K562 (cell line): ENCODE data around the gene OR51B5. TPM values are rescaled to one million over a fixed set of nuclear protein-coding genes. Genes with fewer than 3 reads are reported as not detected.
A peak's percentile ranks its signal among the peaks of the same experiment; 100 is the strongest.

Source experiments
- ATAC-seq: fragments of 200-7000 bp; cut with Tn5 transposase; 3 replicates; pipeline ENCODE4 v1.9.1; 2020; ENCODE audit warnings: moderate library complexity
- BruUV-seq: library from RNA; stranded (reverse); fragments of 400-500 nt; replicated peaks from 2 replicates; lab custom pipeline; 2021; lab: Mats Ljungman, UMichigan
- CTCF ChIA-PET: fragments of 300-600 bp; formaldehyde crosslinking; extraction: SDS; loops from one replicate; lab custom pipeline; 2021; ENCODE audit warnings: low intra/inter-chr PET ratio; lab: Yijun Ruan, JAX
- POLR2A ChIA-PET: fragments of 300-600, 350-650 bp; sonication (Branson Sonifier 250); formaldehyde crosslinking; extraction: SDS; loops from one replicate; lab custom pipeline; 2021; ENCODE audit warnings: antibody characterized with exemption, inconsistent platforms; lab: Yijun Ruan, JAX
- DNase-seq, 4 experiments: peaks; one replicate each; pipeline versions ENCODE4 v3.0.0 to v3.0.0-alpha.2; 2011 to 2018; ENCODE audit warnings: low spot score in 3 of 4, mixed read lengths in 3 of 4; ENCODE audit errors: extremely low read depth in 1 of 4
- FAIRE-seq: peaks from 2 replicates; lab custom pipeline; 2011; peaks lifted over from hg19 to GRCh38; lab: Jason Lieb, UNC
- H2AFZ ChIP-seq: 2 replicates; pipeline ENCODE4 v1.6.0; 2011; ENCODE audit warnings: low read depth, low read length, control low read depth, inconsistent platforms
- H3K27ac ChIP-seq: fragments of 200-600 bp; 3 replicates; pipeline ENCODE4 v1.8.0; 2011; ENCODE audit warnings: low read depth, mild to moderate bottlenecking, control low read depth, inconsistent platforms, low read length, moderate library complexity, mixed read lengths; ENCODE audit errors: extremely low read depth
- H3K27me3 ChIP-seq, 2 experiments: fragments of 300-600 bp in 1 of 2; 2 replicates in 1 of 2; 3 replicates in 1 of 2; pipeline versions ENCODE4 v1.6.0 to v1.8.0; 2011; ENCODE audit warnings: inconsistent platforms in 2 of 2, low read length in 2 of 2, mild to moderate bottlenecking in 1 of 2, mixed read lengths in 1 of 2, moderate library complexity in 1 of 2; ENCODE audit not compliant: control insufficient read depth in 2 of 2, insufficient read depth in 2 of 2
- H3K36me3 ChIP-seq: fragments of 300-600 bp; 3 replicates; pipeline ENCODE4 v1.8.0; 2011; ENCODE audit warnings: mild to moderate bottlenecking, low read length, inconsistent platforms; ENCODE audit not compliant: control insufficient read depth, insufficient read depth
- H3K4me1 ChIP-seq, 2 experiments: fragments of 200-600 bp in 1 of 2; replicated peaks in 1 of 2; 2 replicates in 1 of 2; 3 replicates in 1 of 2; pipeline versions ENCODE4 v1.5.1 to v1.8.0; 2011; ENCODE audit warnings: inconsistent platforms in 2 of 2, low read length in 2 of 2, mild to moderate bottlenecking in 1 of 2, mixed read lengths in 1 of 2, moderate library complexity in 1 of 2; ENCODE audit not compliant: control insufficient read depth in 2 of 2, insufficient read depth in 2 of 2
- H3K4me2 ChIP-seq: 2 replicates; pipeline ENCODE4 v1.6.1; 2011; ENCODE audit warnings: low read length, control low read depth, inconsistent platforms, mixed read lengths; ENCODE audit not compliant: insufficient read depth
- H3K4me3 ChIP-seq: fragments of 200-600 bp; sonication (generic), shearing (Covaris generic); 2 replicates; pipeline ENCODE4 v1.5.1; 2016; ENCODE audit warnings: control low read depth, inconsistent platforms
- H3K79me2 ChIP-seq: fragments of 200-600 bp; 3 replicates; pipeline ENCODE4 v1.8.0; 2011; ENCODE audit warnings: low read length, inconsistent platforms; ENCODE audit not compliant: control insufficient read depth, insufficient read depth
- H3K9ac ChIP-seq, 2 experiments: 2 replicates each; pipeline versions ENCODE4 v1.6.0 to v1.6.1; 2011; ENCODE audit warnings: low read depth in 2 of 2, low read length in 2 of 2, control low read depth in 1 of 2, inconsistent platforms in 1 of 2, mild to moderate bottlenecking in 1 of 2, mixed read lengths in 1 of 2; ENCODE audit not compliant: insufficient read depth in 1 of 2
- H3K9me1 ChIP-seq: one replicate; pipeline ENCODE4 v1.6.0; 2011; ENCODE audit warnings: inconsistent platforms, mild to moderate bottlenecking, low read length, moderate library complexity; ENCODE audit not compliant: control insufficient read depth, insufficient read depth
- H3K9me3 ChIP-seq: replicated peaks from 2 replicates; pipeline ENCODE4 v1.5.1; 2011; ENCODE audit warnings: low read depth, low read length, inconsistent platforms; ENCODE audit not compliant: control insufficient read depth, insufficient read depth
- H4K20me1 ChIP-seq: replicated peaks from 2 replicates; pipeline ENCODE4 v1.6.1; 2011; ENCODE audit warnings: low read length, inconsistent platforms, mixed read lengths; ENCODE audit not compliant: control insufficient read depth, insufficient read depth
- CC2D1A ChIP-seq: fragments of 450-650 bp; IDR thresholded peaks from 2 replicates; pipeline ENCODE4 v1.6.1; 2017; ENCODE audit warnings: mild to moderate bottlenecking
- CTCF ChIP-seq, 3 experiments: IDR thresholded peaks in 2 of 3; conservative IDR thresholded peaks in 1 of 3; 2 replicates each; pipeline ENCODE4 v1.5.1; 2011 to 2012; ENCODE audit warnings: low read length in 3 of 3, mild to moderate bottlenecking in 3 of 3, control low read depth in 2 of 3, improper control_type of control experiment in 1 of 3, inconsistent platforms in 1 of 3, low read depth in 1 of 3, mixed read lengths in 1 of 3, moderate library complexity in 1 of 3; ENCODE audit not compliant: insufficient read depth in 2 of 3
- DMBX1 ChIP-seq: fragments of 250-450 bp; sonication (Bioruptor Pico); IDR thresholded peaks from 2 replicates; pipeline ENCODE4 v1.8.0; 2022; ENCODE audit warnings: inconsistent platforms, mild to moderate bottlenecking, moderate library complexity, borderline replicate concordance
- HNRNPH1 ChIP-seq: fragments of 200-400 bp; formaldehyde crosslinking; optimal IDR thresholded peaks from 2 replicates; pipeline ENCODE3; 2017; ENCODE audit warnings: low read depth, mild to moderate bottlenecking, low read length, moderate library complexity
- HNRNPK ChIP-seq: fragments of 200-400 bp; formaldehyde crosslinking; IDR thresholded peaks from one replicate; pipeline ENCODE4 v1.6.1; 2018; ENCODE audit warnings: mild to moderate bottlenecking, low read depth, low read length; ENCODE audit not compliant: poor library complexity, severe bottlenecking
- MXI1 ChIP-seq: IDR thresholded peaks from 2 replicates; pipeline ENCODE4 v1.6.1; 2011; ENCODE audit warnings: low read depth, mild to moderate bottlenecking, improper control_type of control experiment, low read length
- PTBP1 ChIP-seq: fragments of 200-400 bp; formaldehyde crosslinking; IDR thresholded peaks from 2 replicates; pipeline ENCODE4 v1.6.1; 2017; ENCODE audit warnings: low read depth, low read length
- RAD21 ChIP-seq, 2 experiments: fragments of 250-450 bp in 1 of 2; fragments of 450-650 bp in 1 of 2; sonication (Bioruptor Pico) in 1 of 2; formaldehyde crosslinking in 1 of 2; IDR thresholded peaks in 1 of 2; conservative IDR thresholded peaks in 1 of 2; 2 replicates each; pipeline versions ENCODE4 v1.4.0 to v1.8.0; 2020 to 2022; ENCODE audit warnings: mild to moderate bottlenecking in 2 of 2, moderate library complexity in 1 of 2
- SPI1 ChIP-seq: IDR thresholded peaks from 2 replicates; pipeline ENCODE4 v1.6.1; 2011; ENCODE audit warnings: low read depth, low read length, control low read depth, borderline replicate concordance
- ZFP30 ChIP-seq: fragments of 250-450 bp; sonication (Bioruptor Pico); IDR thresholded peaks from 2 replicates; pipeline ENCODE4 v1.8.0; 2022; ENCODE audit warnings: moderate library complexity, mild to moderate bottlenecking, inconsistent platforms, borderline replicate concordance
- WGBS: fragments of 100-300 bp; shearing (Covaris generic); methylation state at CpG from one replicate; pipeline ENCODE4 v1.1.6; 2016; ENCODE audit warnings: low coverage, mixed read lengths; ENCODE audit not compliant: insufficient coverage; ENCODE audit errors: missing lambda C conversion rate; 5-methylcytosine and 5-hydroxymethylcytosine counted together
- in situ Hi-C: fragments of 300-500 bp; cut with MboI; formaldehyde crosslinking; loops from 4 replicates; pipeline ENCODE4 v1.15.0; 2018; ENCODE audit warnings: inconsistent platforms, mixed read lengths
- intact Hi-C: fragments of 100-400 bp; cut with micrococcal nuclease; formaldehyde crosslinking; loops from 2 replicates; pipeline ENCODE4 v1.14.2; 2022
- polyA plus RNA-seq, 8 experiments: library from polyadenylated mRNA; depleted of rRNA in 4 of 8; stranded (reverse) in 5 of 8; unstranded in 3 of 8; fragments of >200 nt; fragmentation: Nextera tagmentation in 2 of 8; fragmentation: Illumina TruSeq in 1 of 8; extraction: Ambion mirVana in 2 of 8; extraction: Trizol in 1 of 8; gene quantifications; 2 replicates each; pipeline versions ENCODE4 v1.2.1 to v1.2.3, GENCODE V29; 2011 to 2014; ENCODE audit warnings: inconsistent platforms in 1 of 8, missing spikeins in 1 of 8
- total RNA-seq, 7 experiments: library from RNA; depleted of rRNA in 6 of 7; stranded (reverse); fragments of >200 nt in 6 of 7; fragmentation: Illumina TruSeq in 2 of 7; extraction: Trizol in 2 of 7; gene quantifications; 2 replicates each; pipeline versions ENCODE4 v1.2.1 to v1.2.3, GENCODE V29; 2011 to 2021; ENCODE audit warnings: low replicate concordance in 1 of 7
- TF ChIP-seq, protein P1 (sequence below): sonication (generic); formaldehyde crosslinking; IDR thresholded peaks from 2 replicates; pipeline ENCODE4 v1.8.0; 2023; ENCODE audit warnings: mild to moderate bottlenecking, missing genetic modification reagents

Gene OR51B5
- total and polyA plus RNA-seq, 9 of the 15 experiments (the other 6 are each of a cell fraction or from before 2014, with no cell fraction given): 81.2 to 176 (median 113) TPM

GRCh38 chr11:5324197-5324596 is 19.1 kb downstream of the OR51B5 start, which contains the start of gene OR51B2 (continued):
- no peak for TF ChIP-seq HNRNPH1

DNA sequence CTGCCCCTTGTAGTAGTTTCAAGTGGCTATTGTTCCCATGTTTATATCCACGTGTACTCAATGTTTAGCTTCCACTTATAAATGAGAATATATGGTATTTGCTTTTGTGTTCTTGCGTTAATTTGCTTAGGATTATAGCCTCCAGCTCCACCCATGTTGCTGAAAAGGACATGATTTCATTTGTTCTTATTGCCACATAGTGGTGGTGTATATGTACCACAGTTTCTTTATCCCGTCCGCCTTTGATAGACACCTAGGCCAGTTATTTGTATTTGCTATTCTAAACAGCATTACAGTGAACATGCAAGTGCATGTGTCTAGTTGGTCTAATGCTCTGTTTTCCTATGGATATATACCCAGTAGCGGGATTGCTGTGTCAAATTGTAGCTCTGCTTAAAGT is 26.0 kb downstream of the OR51B5 start:
- in situ Hi-C loops (no loop called here), intact Hi-C loops (no loop called here)
- Histone ChIP-seq H3K9me1 (no peaks in the 10 kb centered on the region), H3K27me3 (no peaks in the 10 kb centered on the region), H3K4me2 (no peak overlapping the region), H3K36me3 (peaks cover 29% of the 10 kb centered on the region; the same call in 2 of the 3 replicates), H2AFZ (no peak overlapping the region), H3K79me2 (no peaks in the 10 kb centered on the region), H4K20me1 (no peaks in the 10 kb centered on the region), H3K27ac (no peak overlapping the region), H3K4me3 (no peak overlapping the region), H3K9ac (no peak overlapping the region), H3K9me3 (no peaks in the 10 kb centered on the region), H3K4me1 (no peaks in the 10 kb centered on the region)
- no peak for FAIRE-seq
- no TSS peak for BruUV-seq
- ChIA-PET CTCF (interaction anchor here (1.2 kb wide), 1 partner anchor 112 kb away, joined by 4 read pairs; no protein-coding TSS in a partner anchor), POLR2A (no interaction called here)
- peak; percentile 57; the same call in 2 of the 3 replicates for ATAC-seq
- no peak for DNase-seq
- WGBS: 71% methylated on average over 5 of the region's 5 CpGs
- TF ChIP-seq MXI1: no peak
- TF ChIP-seq CTCF (IDR thresholded peaks at IDR 0.05 in 2 of 3, conservative IDR thresholded peaks at IDR 0.05 in 1 of 3; ENCODE audit: insufficient read depth in 2 of 3, low read depth in 1 of 3, low read length in 3 of 3): peak in 1 of 3 experiments; percentile 13; a peak in 1 of 6 replicates
- TF ChIP-seq, protein P1, sequence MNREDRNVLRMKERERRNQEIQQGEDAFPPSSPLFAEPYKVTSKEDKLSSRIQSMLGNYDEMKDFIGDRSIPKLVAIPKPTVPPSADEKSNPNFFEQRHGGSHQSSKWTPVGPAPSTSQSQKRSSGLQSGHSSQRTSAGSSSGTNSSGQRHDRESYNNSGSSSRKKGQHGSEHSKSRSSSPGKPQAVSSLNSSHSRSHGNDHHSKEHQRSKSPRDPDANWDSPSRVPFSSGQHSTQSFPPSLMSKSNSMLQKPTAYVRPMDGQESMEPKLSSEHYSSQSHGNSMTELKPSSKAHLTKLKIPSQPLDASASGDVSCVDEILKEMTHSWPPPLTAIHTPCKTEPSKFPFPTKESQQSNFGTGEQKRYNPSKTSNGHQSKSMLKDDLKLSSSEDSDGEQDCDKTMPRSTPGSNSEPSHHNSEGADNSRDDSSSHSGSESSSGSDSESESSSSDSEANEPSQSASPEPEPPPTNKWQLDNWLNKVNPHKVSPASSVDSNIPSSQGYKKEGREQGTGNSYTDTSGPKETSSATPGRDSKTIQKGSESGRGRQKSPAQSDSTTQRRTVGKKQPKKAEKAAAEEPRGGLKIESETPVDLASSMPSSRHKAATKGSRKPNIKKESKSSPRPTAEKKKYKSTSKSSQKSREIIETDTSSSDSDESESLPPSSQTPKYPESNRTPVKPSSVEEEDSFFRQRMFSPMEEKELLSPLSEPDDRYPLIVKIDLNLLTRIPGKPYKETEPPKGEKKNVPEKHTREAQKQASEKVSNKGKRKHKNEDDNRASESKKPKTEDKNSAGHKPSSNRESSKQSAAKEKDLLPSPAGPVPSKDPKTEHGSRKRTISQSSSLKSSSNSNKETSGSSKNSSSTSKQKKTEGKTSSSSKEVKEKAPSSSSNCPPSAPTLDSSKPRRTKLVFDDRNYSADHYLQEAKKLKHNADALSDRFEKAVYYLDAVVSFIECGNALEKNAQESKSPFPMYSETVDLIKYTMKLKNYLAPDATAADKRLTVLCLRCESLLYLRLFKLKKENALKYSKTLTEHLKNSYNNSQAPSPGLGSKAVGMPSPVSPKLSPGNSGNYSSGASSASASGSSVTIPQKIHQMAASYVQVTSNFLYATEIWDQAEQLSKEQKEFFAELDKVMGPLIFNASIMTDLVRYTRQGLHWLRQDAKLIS (CRISPR knock-in tag): no peak
- TF ChIP-seq PTBP1: no peak
- no peak for TF ChIP-seq SPI1
- TF ChIP-seq DMBX1 (CRISPR knock-in tag): no peak
- no peak for TF ChIP-seq ZFP30 (CRISPR knock-in tag)
- TF ChIP-seq HNRNPK: no peak
- TF ChIP-seq RAD21 (CRISPR knock-in tag; conservative IDR thresholded peaks at IDR 0.05 in 1 of 2, IDR thresholded peaks at IDR 0.05 in 1 of 2): peak in 1 of 2 experiments; percentile 34; a peak in 1 of 4 replicates
- no peak for TF ChIP-seq CC2D1A
